Psoas muscle (tissue), 8 donors: Measurements from ENCODE around the gene NOS1AP. TPM values are rescaled to one million over a fixed set of nuclear protein-coding genes. Genes with fewer than 3 reads are reported as not detected.

Experiments
- ATAC-seq, 4 donors: fragments of 200-7000 bp; cut with Tn5 transposase; one replicate each; pipeline ENCODE4 v1.9.1; 2020; ENCODE audit warnings: moderate library complexity in 3 of 4, mild to moderate bottlenecking in 2 of 4
- DNase-seq, 2 donors: peaks; one replicate each; pipeline ENCODE4 v3.0.0-alpha.2; 2020
- H3K27ac ChIP-seq: fragments of 200-600 bp; one replicate; pipeline ENCODE4 v1.8.0; 2022
- H3K27me3 ChIP-seq, 3 donors: fragments of 200-600 bp in 1 of 3; one replicate each; pipeline versions ENCODE4 v1.6.1 to v1.8.0; 2013 to 2022; ENCODE audit warnings: low read length in 2 of 3, mild to moderate bottlenecking in 2 of 3, moderate library complexity in 1 of 3; ENCODE audit not compliant: insufficient read depth in 3 of 3
- H3K36me3 ChIP-seq, 2 donors: fragments of 200-600 bp in 1 of 2; one replicate each; pipeline versions ENCODE4 v1.6.1 to v1.8.0; 2013 to 2022; ENCODE audit warnings: low read depth in 1 of 2, mild to moderate bottlenecking in 1 of 2, moderate library complexity in 1 of 2; ENCODE audit not compliant: insufficient read depth in 1 of 2
- H3K4me1 ChIP-seq: fragments of 200-600 bp; one replicate; pipeline ENCODE4 v1.8.0; 2022
- H3K4me3 ChIP-seq: fragments of 200-600 bp; one replicate; pipeline ENCODE4 v1.8.0; 2022; ENCODE audit warnings: mild to moderate bottlenecking
- H3K9me3 ChIP-seq: fragments of 200-600 bp; one replicate; pipeline ENCODE4 v1.8.0; 2022
- CTCF ChIP-seq: fragments of 200-600 bp; IDR thresholded peaks from one replicate; pipeline ENCODE4 v1.8.0; 2022; ENCODE audit warnings: antibody characterized with exemption
- WGBS, 3 donors: extraction: QIAGEN DNeasy Blood & Tissue Kit; methylation state at CpG; one replicate each; pipeline versions ENCODE4 v1.1.6 to v1.1.7; 2013; 5-methylcytosine and 5-hydroxymethylcytosine counted together
- intact Hi-C, 2 donors: fragments of 100-400 bp; cut with DNase I; formaldehyde crosslinking; loops; one replicate each; pipeline versions ENCODE4 v1.11.0 to v1.14.2; 2022
- polyA plus RNA-seq, 3 donors: library from polyadenylated mRNA; stranded (reverse); fragments of 200-250 nt; gene quantifications; one replicate each; pipeline ENCODE4 v1.2.3, GENCODE V29; 2013
- total RNA-seq, 4 donors: library from RNA; stranded (reverse); fragmentation: NEBNext Ultra II Directional in 2 of 4; extraction: Animal tissue kit (Norgen Biotek cat#: 25700) in 2 of 4; gene quantifications; one replicate each; pipeline versions ENCODE4 v1.2.1 to v1.2.4, GENCODE V29; 2021 to 2023
- donor health status: healthy with polysubstance abuse.
- donor health status: DM: no; HTN: no; CAD: no; lungs with moderate emphysema.
- donor health status: Bipolar disorder and iron deficiency.
- donor health status: healthy.
- donor health status: DM: yes; HTN: yes; CAD: no.
- donor health status: DM: no; HTN: no; CAD: no.
- donor health status: DM: no; HTN: no; CAD: no.
- donor health status: DM: yes; HTN: yes; CAD: no.

NOS1AP gene
- total and polyA plus RNA-seq, 7 donors, result 0.10 to 0.76 (median 0.18) TPM

GRCh38 chr1:162182090-162182489 lies 112.6 kb downstream of the NOS1AP start:
- 84 to 92% (median 91%) methylated on average over 4 of the region's 4 CpGs for WGBS, 3 donors
- Histone ChIP-seq H3K4me1 (no peaks in the 10 kb centered on the region), H3K27ac (no peak overlapping the region), H3K9me3 (no peaks in the 10 kb centered on the region), H3K4me3 (no peak overlapping the region), H3K36me3 (no peaks in the 10 kb centered on the region), H3K27me3 (no peaks in the 10 kb centered on the region)
- no peak for ATAC-seq
- intact Hi-C loops, result no loop called here
- TF ChIP-seq CTCF, result no peak
- DNase-seq, result no peak

- H3K4me3 ChIP-seq, result no peak overlapping the region
- intact Hi-C loops, result no loop called here
- no peaks in the 10 kb centered on the region for H3K36me3 ChIP-seq
- no peak overlapping the region for H3K27ac ChIP-seq
- 76 to 81% (median 79%) methylated on average over 4 of the region's 4 CpGs for WGBS, 3 donors
- H3K4me1 ChIP-seq, result no peaks in the 10 kb centered on the region
- no peaks in the 10 kb centered on the region for H3K9me3 ChIP-seq
- H3K27me3 ChIP-seq, result no peaks in the 10 kb centered on the region
- no peak for TF ChIP-seq CTCF
- ATAC-seq, result no peak
- no peak for DNase-seq
Measured at GRCh38 chr1:162185314-162186025, 116.0 kb downstream of the NOS1AP start.

- intact Hi-C loops, result no loop called here
- TF ChIP-seq CTCF, result no peak
- DNase-seq (no peak), ATAC-seq (no peak)
- Histone ChIP-seq H3K27ac (no peak overlapping the region), H3K36me3 (no peaks in the 10 kb centered on the region), H3K27me3 (no peaks in the 10 kb centered on the region), H3K4me1 (no peaks in the 10 kb centered on the region), H3K4me3 (no peak overlapping the region), H3K9me3 (no peaks in the 10 kb centered on the region)
- 25 to 64% (median 51%) methylated on average over 1 of the region's 1 CpG for WGBS, 3 donors
Measured at GRCh38 chr1:162186026-162186374, 116.5 kb downstream of the NOS1AP start.

GRCh38 chr1:162186406-162186805 lies 116.9 kb downstream of the NOS1AP start:
- intact Hi-C loops, result no loop called here
- Histone ChIP-seq H3K36me3 (no peaks in the 10 kb centered on the region), H3K9me3 (no peaks in the 10 kb centered on the region), H3K27me3 (no peaks in the 10 kb centered on the region), H3K4me3 (no peak overlapping the region), H3K27ac (no peak overlapping the region), H3K4me1 (no peaks in the 10 kb centered on the region)
- TF ChIP-seq CTCF, result no peak
- DNase-seq (no peak), ATAC-seq (no peak)
- 41 to 70% (median 46%) methylated on average over 2 of the region's 2 CpGs for WGBS, 3 donors
